Endothelial cell of umbilical vein (primary cell): ENCODE measurements around the gene NPC1L1. TPM values are rescaled to one million over a fixed set of nuclear protein-coding genes. Genes with fewer than 3 reads are reported as not detected.

Experiments
- BruUV-seq: library from RNA; stranded (reverse); fragments of 400-500 nt; replicated peaks from 2 replicates; lab custom pipeline; 2021; lab: Mats Ljungman, UMichigan
- CTCF ChIA-PET: fragments of 300-600, 350-600 bp; sonication (Branson Sonifier 250); formaldehyde crosslinking; loops from one replicate; lab custom pipeline; 2021; ENCODE audit warnings: antibody characterized with exemption, inconsistent platforms; lab: Charles Lee
- POLR2A ChIA-PET: fragments of 300-600, 350-600 bp; sonication (Branson Sonifier 250); formaldehyde crosslinking; loops from one replicate; lab custom pipeline; 2021; ENCODE audit warnings: antibody characterized with exemption, inconsistent platforms; lab: Charles Lee
- DNase-seq: peaks from one replicate; pipeline ENCODE4 v3.0.0-alpha.2; 2011; ENCODE audit warnings: low read depth, low spot score
- FAIRE-seq: peaks from 2 replicates; lab custom pipeline; 2011; peaks lifted over from hg19 to GRCh38; lab: Jason Lieb, UNC
- H2AFZ ChIP-seq: 2 replicates; pipeline ENCODE4 v1.6.0; 2012; ENCODE audit warnings: low read depth, low read length, control low read depth, inconsistent platforms
- H3K27ac ChIP-seq: 2 replicates; pipeline ENCODE4 v1.5.1; 2011; ENCODE audit warnings: low read depth, mild to moderate bottlenecking, control low read depth, low read length, moderate library complexity; ENCODE audit not compliant: insufficient read depth
- H3K27me3 ChIP-seq, 2 experiments: 2 replicates each; pipeline versions ENCODE4 v1.6.0 to v1.6.1; 2011; ENCODE audit warnings: low read length in 2 of 2, mixed read lengths in 1 of 2; ENCODE audit not compliant: control insufficient read depth in 2 of 2, insufficient read depth in 2 of 2
- H3K36me3 ChIP-seq, 2 experiments: 2 replicates in 1 of 2; 3 replicates in 1 of 2; pipeline ENCODE4 v1.5.1; 2011; ENCODE audit warnings: low read length in 2 of 2, mild to moderate bottlenecking in 1 of 2, moderate library complexity in 1 of 2; ENCODE audit not compliant: control insufficient read depth in 2 of 2, insufficient read depth in 2 of 2; ENCODE audit errors: extremely low read depth in 1 of 2
- H3K4me1 ChIP-seq: 3 replicates; pipeline ENCODE4 v1.5.1; 2011; ENCODE audit warnings: mild to moderate bottlenecking, low read length; ENCODE audit not compliant: control insufficient read depth, insufficient read depth; ENCODE audit errors: extremely low read depth
- H3K4me2 ChIP-seq: 2 replicates; pipeline ENCODE4 v1.6.1; 2011; ENCODE audit warnings: low read length, control low read depth, mixed read lengths; ENCODE audit not compliant: insufficient read depth
- H3K4me3 ChIP-seq, 3 experiments: fragments of 200-600 bp in 1 of 3; sonication (generic), shearing (Covaris generic) in 1 of 3; replicated peaks in 1 of 3; 2 replicates each; pipeline ENCODE4 v1.5.1; 2011 to 2016; ENCODE audit warnings: control low read depth in 3 of 3, low read length in 3 of 3, mild to moderate bottlenecking in 2 of 3, inconsistent platforms in 1 of 3, low read depth in 1 of 3, moderate library complexity in 1 of 3; ENCODE audit not compliant: insufficient read depth in 1 of 3
- H3K79me2 ChIP-seq: 2 replicates; pipeline ENCODE4 v1.6.0; 2012; ENCODE audit warnings: low read length, inconsistent platforms; ENCODE audit not compliant: control insufficient read depth, insufficient read depth
- H3K9ac ChIP-seq: replicated peaks from 2 replicates; pipeline ENCODE3; 2011; ENCODE audit warnings: low read length, control low read depth; ENCODE audit not compliant: insufficient read depth; ENCODE audit errors: extremely low read depth
- H3K9me1 ChIP-seq: replicated peaks from 3 replicates; pipeline ENCODE4 v1.6.0; 2011; ENCODE audit warnings: mild to moderate bottlenecking, low read length; ENCODE audit not compliant: control insufficient read depth, insufficient read depth; ENCODE audit errors: extremely low read depth
- H3K9me3 ChIP-seq: replicated peaks from 2 replicates; pipeline ENCODE4 v1.5.1; 2012; ENCODE audit warnings: low read length, inconsistent platforms; ENCODE audit not compliant: control insufficient read depth, insufficient read depth
- H4K20me1 ChIP-seq: replicated peaks from 2 replicates; pipeline ENCODE3; 2011; ENCODE audit warnings: mild to moderate bottlenecking, low read length; ENCODE audit not compliant: control insufficient read depth, insufficient read depth; ENCODE audit errors: extremely low read depth
- EZH2 ChIP-seq: IDR thresholded peaks from 2 replicates; pipeline ENCODE4 v1.6.1; 2012; ENCODE audit warnings: borderline replicate concordance, low read depth, mild to moderate bottlenecking, moderate library complexity, low read length, inconsistent platforms; ENCODE audit not compliant: severe bottlenecking
- FOS ChIP-seq: IDR thresholded peaks from 2 replicates; pipeline ENCODE4 v1.6.1; 2011; ENCODE audit warnings: mild to moderate bottlenecking, low read length, moderate library complexity, borderline replicate concordance; ENCODE audit not compliant: insufficient read depth
- GATA2 ChIP-seq: IDR thresholded peaks from 2 replicates; pipeline ENCODE4 v1.7.0; 2011; ENCODE audit warnings: low read depth, mild to moderate bottlenecking, moderate library complexity, mixed read lengths, low read length; ENCODE audit not compliant: insufficient read length, insufficient read depth
- JUN ChIP-seq: IDR thresholded peaks from 2 replicates; pipeline ENCODE4 v1.6.1; 2011; ENCODE audit warnings: borderline replicate concordance, low read depth; ENCODE audit not compliant: insufficient read length, insufficient read depth
- MYC ChIP-seq: IDR thresholded peaks from one replicate; pipeline ENCODE4 v1.6.1; 2011; ENCODE audit warnings: mild to moderate bottlenecking, low read depth, low read length
- POLR2A ChIP-seq: IDR thresholded peaks from 2 replicates; pipeline ENCODE4 v1.6.1; 2012; ENCODE audit warnings: low read depth, mild to moderate bottlenecking, control low read depth, low read length
- POLR2AphosphoS5 ChIP-seq: IDR thresholded peaks from 2 replicates; pipeline ENCODE4 v1.6.1; 2012; ENCODE audit warnings: low read depth, mild to moderate bottlenecking, control low read depth, low read length, moderate library complexity; ENCODE audit not compliant: insufficient read depth
- dilution Hi-C: fragments of 300-500 bp; cut with MboI; formaldehyde crosslinking; loops from one replicate; pipeline ENCODE4 v1.15.0; 2019; ENCODE audit warnings: low sequenced_read_pairs; ENCODE audit not compliant: extremely low pct_ligation_motif_present
- intact Hi-C: fragments of 100-400 bp; cut with micrococcal nuclease; formaldehyde crosslinking; loops from one replicate; pipeline ENCODE4 v1.10.0; 2022
- polyA plus RNA-seq, 4 experiments: library from polyadenylated mRNA; depleted of rRNA in 3 of 4; stranded (reverse) in 3 of 4; unstranded in 1 of 4; fragments of >200 nt; gene quantifications; 2 replicates each; pipeline versions ENCODE4 v1.2.1 to v1.2.3, GENCODE V29; 2011 to 2012; ENCODE audit warnings: missing spikeins in 1 of 4
- total RNA-seq: library from RNA; stranded (reverse); gene quantifications from 2 replicates; pipeline ENCODE4 v1.2.3, GENCODE V29; 2021
- TF ChIP-seq, protein P1 (sequence below): IDR thresholded peaks from 2 replicates; pipeline ENCODE4 v1.6.1; 2011; ENCODE audit not compliant: insufficient read depth, insufficient read length
- TF ChIP-seq, protein P2 (sequence below), 2 donors: IDR thresholded peaks; 1 replicate in 1 of 2; 2 replicates in 1 of 2; pipeline ENCODE4 v1.5.1; 2011; ENCODE audit warnings: low read length in 2 of 2, mild to moderate bottlenecking in 2 of 2, moderate library complexity in 2 of 2, control low read depth in 1 of 2, inconsistent platforms in 1 of 2, low read depth in 1 of 2; ENCODE audit not compliant: insufficient read depth in 1 of 2; ENCODE audit errors: extremely low read depth in 1 of 2

Gene NPC1L1
- total and polyA plus RNA-seq, 2 donors (not counting 3 experiments of a cell fraction or from before 2014, with no cell fraction given), result not detected

DNA sequence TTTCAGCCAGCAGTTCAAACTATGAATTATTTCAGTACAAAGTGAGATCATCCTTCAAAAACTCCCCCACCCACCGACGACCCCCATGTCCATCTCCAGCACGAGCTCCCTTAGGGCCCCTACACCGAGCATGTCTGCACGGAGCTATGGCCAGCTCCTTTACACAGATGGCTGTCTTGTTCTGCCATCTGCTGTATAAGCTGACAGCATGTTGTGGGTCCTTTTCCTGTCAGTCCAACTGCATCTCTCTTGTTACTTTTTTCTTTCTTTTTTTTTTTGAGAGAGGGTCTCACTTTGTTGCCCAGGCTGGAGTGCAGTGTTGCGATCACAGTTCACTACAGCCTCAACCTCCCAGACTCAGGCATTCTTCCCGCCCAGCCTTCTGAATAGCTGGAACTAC is 21.6 kb downstream of the NPC1L1 start:
- H3K36me3 ChIP-seq, result no peaks in the 10 kb centered on the region
- no peaks in the 10 kb centered on the region for H3K4me1 ChIP-seq
- dilution Hi-C loops (no loop called here), intact Hi-C loops (no loop called here)
- H4K20me1 ChIP-seq, result no peaks in the 10 kb centered on the region
- H3K9me3 ChIP-seq, result no peaks in the 10 kb centered on the region
- H2AFZ ChIP-seq, result no peak overlapping the region
- no peak overlapping the region for H3K4me2 ChIP-seq
- H3K79me2 ChIP-seq, result no peaks in the 10 kb centered on the region
- no peak for TF ChIP-seq EZH2
- TF ChIP-seq, protein P1, sequence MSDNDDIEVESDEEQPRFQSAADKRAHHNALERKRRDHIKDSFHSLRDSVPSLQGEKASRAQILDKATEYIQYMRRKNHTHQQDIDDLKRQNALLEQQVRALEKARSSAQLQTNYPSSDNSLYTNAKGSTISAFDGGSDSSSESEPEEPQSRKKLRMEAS, result no peak
- TF ChIP-seq POLR2AphosphoS5, result no peak
- TF ChIP-seq, protein P2, sequence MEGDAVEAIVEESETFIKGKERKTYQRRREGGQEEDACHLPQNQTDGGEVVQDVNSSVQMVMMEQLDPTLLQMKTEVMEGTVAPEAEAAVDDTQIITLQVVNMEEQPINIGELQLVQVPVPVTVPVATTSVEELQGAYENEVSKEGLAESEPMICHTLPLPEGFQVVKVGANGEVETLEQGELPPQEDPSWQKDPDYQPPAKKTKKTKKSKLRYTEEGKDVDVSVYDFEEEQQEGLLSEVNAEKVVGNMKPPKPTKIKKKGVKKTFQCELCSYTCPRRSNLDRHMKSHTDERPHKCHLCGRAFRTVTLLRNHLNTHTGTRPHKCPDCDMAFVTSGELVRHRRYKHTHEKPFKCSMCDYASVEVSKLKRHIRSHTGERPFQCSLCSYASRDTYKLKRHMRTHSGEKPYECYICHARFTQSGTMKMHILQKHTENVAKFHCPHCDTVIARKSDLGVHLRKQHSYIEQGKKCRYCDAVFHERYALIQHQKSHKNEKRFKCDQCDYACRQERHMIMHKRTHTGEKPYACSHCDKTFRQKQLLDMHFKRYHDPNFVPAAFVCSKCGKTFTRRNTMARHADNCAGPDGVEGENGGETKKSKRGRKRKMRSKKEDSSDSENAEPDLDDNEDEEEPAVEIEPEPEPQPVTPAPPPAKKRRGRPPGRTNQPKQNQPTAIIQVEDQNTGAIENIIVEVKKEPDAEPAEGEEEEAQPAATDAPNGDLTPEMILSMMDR (IDR thresholded peaks at IDR 0.05; ENCODE audit: extremely low read depth in 1 of 2, insufficient read depth in 1 of 2, low read depth in 1 of 2, low read length in 2 of 2), result no peak
- TF ChIP-seq FOS, result no peak
- TF ChIP-seq JUN, result no peak
- TF ChIP-seq MYC, result no peak
- TF ChIP-seq POLR2A, result no peak
- no peak for TF ChIP-seq GATA2
- no peak overlapping the region for H3K27ac ChIP-seq
- BruUV-seq, result no TSS peak
- H3K9me1 ChIP-seq, result no peaks in the 10 kb centered on the region
- DNase-seq (no peak), FAIRE-seq (no peak)
- ChIA-PET CTCF (interaction anchor here (0.7 to 3.0 kb wide), 5 partner anchors 15 to 171 kb away, joined by 3 to 17 read pairs (median 4); no protein-coding TSS in a partner anchor), POLR2A (no interaction called here)
- peaks cover 6 to 8% of the 10 kb centered on the region in 2 experiments for H3K27me3 ChIP-seq
- no peak overlapping the region for H3K4me3 ChIP-seq
- H3K9ac ChIP-seq, result no peak overlapping the region
